Osteoblast (primary cell): ENCODE measurements around the gene CDK5R1. TPM values are rescaled to one million over a fixed set of nuclear protein-coding genes. Genes with fewer than 3 reads are reported as not detected.
"Not testable (repeated sequence)": the region's sequence is repeated elsewhere in the genome, so short reads cannot be mapped to it uniquely, and the experiment has no call there.

Source experiments
- DNase-seq: peaks from one replicate; pipeline ENCODE4 v3.0.0; 2011; ENCODE audit warnings: low spot score, mixed read lengths; ENCODE audit not compliant: insufficient read length; ENCODE audit errors: missing footprints
- H2AFZ ChIP-seq: 2 replicates; pipeline ENCODE4 v1.6.0; 2011; ENCODE audit warnings: mild to moderate bottlenecking, low read length
- H3K27ac ChIP-seq: 2 replicates; pipeline ENCODE4 v1.5.1; 2011; ENCODE audit warnings: mild to moderate bottlenecking, low read depth, low read length, moderate library complexity
- H3K27me3 ChIP-seq: 2 replicates; pipeline ENCODE4 v1.6.0; 2012; ENCODE audit warnings: mild to moderate bottlenecking, control low read depth, inconsistent platforms, low read length, moderate library complexity; ENCODE audit not compliant: insufficient read depth
- H3K36me3 ChIP-seq: 2 replicates; pipeline ENCODE4 v1.5.1; 2011; ENCODE audit warnings: mild to moderate bottlenecking, low read length, control low read depth, moderate library complexity; ENCODE audit not compliant: insufficient read depth
- H3K4me1 ChIP-seq: 2 replicates; pipeline ENCODE4 v1.5.1; 2011; ENCODE audit warnings: mild to moderate bottlenecking, low read length, control low read depth, moderate library complexity; ENCODE audit not compliant: insufficient read depth
- H3K4me2 ChIP-seq: 2 replicates; pipeline ENCODE4 v1.6.0; 2011; ENCODE audit warnings: mild to moderate bottlenecking, low read length; ENCODE audit not compliant: insufficient read depth
- H3K4me3 ChIP-seq: fragments of 200-600 bp; sonication (generic); 3 replicates; pipeline ENCODE4 v1.5.1; 2012; ENCODE audit warnings: mild to moderate bottlenecking, low read length, inconsistent platforms; ENCODE audit not compliant: insufficient read depth
- H3K79me2 ChIP-seq: 2 replicates; pipeline ENCODE4 v1.6.0; 2012; ENCODE audit warnings: mild to moderate bottlenecking, low read length, control low read depth, inconsistent platforms; ENCODE audit not compliant: insufficient read depth
- H3K9me3 ChIP-seq: 2 replicates; pipeline ENCODE4 v1.5.1; 2011; ENCODE audit warnings: low read depth, low read length, control low read depth
- H4K20me1 ChIP-seq: 2 replicates; pipeline ENCODE4 v1.6.0; 2012; ENCODE audit warnings: mild to moderate bottlenecking, low read length, control low read depth; ENCODE audit not compliant: insufficient read depth
- CTCF ChIP-seq: IDR thresholded peaks from 2 replicates; pipeline ENCODE4 v1.5.1; 2011; ENCODE audit warnings: mild to moderate bottlenecking, low read depth, low read length, moderate library complexity; ENCODE audit errors: extremely low read depth
- total RNA-seq: library from RNA; depleted of rRNA; stranded (reverse); fragments of >200 nt; gene quantifications from 2 replicates; pipeline ENCODE4 v1.2.3, GENCODE V29; 2012

The CDK5R1 gene
- total RNA-seq, 1 donor, result 0.72 TPM

DNA sequence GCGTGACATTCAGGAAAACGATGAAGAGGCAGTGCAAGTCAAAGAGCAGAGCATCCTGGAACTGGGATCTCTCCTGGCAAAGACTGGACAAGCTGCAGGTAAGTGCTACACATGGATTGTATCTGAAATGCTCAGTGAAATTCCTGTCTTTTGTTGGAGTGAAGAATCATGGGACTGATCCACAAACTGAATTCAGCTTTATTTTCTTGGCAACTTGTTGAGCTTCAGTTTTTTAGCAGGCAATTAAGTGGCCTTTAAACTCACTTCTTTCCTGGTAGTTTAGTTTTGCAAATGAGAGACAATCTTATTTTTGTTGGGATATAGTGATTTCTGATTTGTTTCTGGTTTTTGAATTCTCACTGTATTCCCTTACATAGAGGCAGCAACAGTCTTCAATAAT is 39.8 kb upstream of the CDK5R1 start:
- no peaks in the 10 kb centered on the region for H3K27me3 ChIP-seq
- no peak overlapping the region for H3K27ac ChIP-seq
- H3K9me3 ChIP-seq, result no peaks in the 10 kb centered on the region
- H3K4me3 ChIP-seq, result no peak overlapping the region
- H2AFZ ChIP-seq, result no peak overlapping the region
- peaks cover 73% of the 10 kb centered on the region for H3K79me2 ChIP-seq
- H4K20me1 ChIP-seq, result peaks cover 38% of the 10 kb centered on the region
- no peak overlapping the region for H3K4me2 ChIP-seq
- H3K4me1 ChIP-seq, result peaks cover 22% of the 10 kb centered on the region
- H3K36me3 ChIP-seq, result peaks cover 33% of the 10 kb centered on the region
- DNase-seq, result no peak
- TF ChIP-seq CTCF, result no peak

DNA sequence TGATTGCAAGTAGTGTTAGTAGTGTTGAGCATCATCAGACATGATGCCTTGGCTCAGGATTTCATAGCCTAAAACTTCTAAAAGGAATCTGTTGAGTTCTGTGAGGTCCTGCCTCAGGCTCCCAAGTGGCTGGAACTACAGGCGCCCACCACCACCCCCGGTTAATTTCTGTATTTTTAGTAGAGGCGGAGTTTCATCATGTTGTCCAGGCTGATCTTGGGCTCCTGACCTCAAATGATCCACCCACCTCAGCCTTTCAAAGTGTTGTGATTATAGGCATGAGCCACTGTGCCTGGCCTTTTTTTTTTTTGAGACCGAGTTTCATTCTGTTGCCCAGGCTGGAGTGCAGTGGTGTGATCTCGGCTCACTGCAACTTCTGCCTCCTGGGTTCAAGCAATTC is 36.8 kb upstream of the CDK5R1 start:
- TF ChIP-seq CTCF, result no peak
- H4K20me1 ChIP-seq, result peaks cover 59% of the 10 kb centered on the region
- peaks cover 97% of the 10 kb centered on the region for H3K79me2 ChIP-seq

GRCh38 chr17:32450379-32450778 is 36.4 kb upstream of the CDK5R1 start:
- not testable (repeated sequence) for H3K27ac ChIP-seq, H3K4me2 ChIP-seq, H3K4me3 ChIP-seq, H3K27me3 ChIP-seq, DNase-seq, H3K9me3 ChIP-seq, H2AFZ ChIP-seq
- H3K79me2 ChIP-seq, result peaks cover 97% of the 10 kb centered on the region
- H4K20me1 ChIP-seq, result peaks cover 58% of the 10 kb centered on the region
- peaks cover 21% of the 10 kb centered on the region for H3K4me1 ChIP-seq
- peaks cover 62% of the 10 kb centered on the region for H3K36me3 ChIP-seq

More for the DNA sequence above, 36.8 kb upstream of the CDK5R1 start:
- Histone ChIP-seq H3K4me2 (no peak overlapping the region), H3K4me3 (no peak overlapping the region), H3K4me1 (peaks cover 22% of the 10 kb centered on the region), H3K27ac (no peak overlapping the region), H3K36me3 (peaks cover 58% of the 10 kb centered on the region), H3K9me3 (no peaks in the 10 kb centered on the region), H3K27me3 (no peaks in the 10 kb centered on the region), H2AFZ (no peak overlapping the region)
- DNase-seq, result peak; percentile 87

- no peak overlapping the region for H3K27ac ChIP-seq
- H4K20me1 ChIP-seq, result peaks cover 49% of the 10 kb centered on the region
- no peak overlapping the region for H3K4me2 ChIP-seq
- H3K9me3 ChIP-seq, result no peaks in the 10 kb centered on the region
- no peak for DNase-seq
- H3K27me3 ChIP-seq, result no peaks in the 10 kb centered on the region
- TF ChIP-seq CTCF, result no peak
- H3K36me3 ChIP-seq, result peaks cover 70% of the 10 kb centered on the region
- H2AFZ ChIP-seq, result no peak overlapping the region
- no peak overlapping the region for H3K4me3 ChIP-seq
- peaks cover 89% of the 10 kb centered on the region for H3K79me2 ChIP-seq
- peaks cover 9% of the 10 kb centered on the region for H3K4me1 ChIP-seq
Measured at GRCh38 chr17:32451879-32452278, 34.9 kb upstream of the CDK5R1 start.
